ENCODE measurements around the gene CDC42EP1. TPM values are rescaled to one million over a fixed set of nuclear protein-coding genes. Genes with fewer than 3 reads are reported as not detected.

The CDC42EP1 gene
- total and polyA plus RNA-seq, 2 donors (not counting 1 experiment from before 2014, with no cell fraction given), result 0.22 TPM; not detected in 1

- Histone ChIP-seq H3K36me3 (replicated peaks in 1 of 2; ENCODE audit: control extremely low read depth in 1 of 2, control insufficient read depth in 1 of 2, extremely low read depth in 1 of 2, insufficient read depth in 2 of 2, low read length in 1 of 2) (no peaks in the 10 kb centered on the region), H3K27ac (ENCODE audit: low read length in 2 of 2) (no peak overlapping the region), H3K79me2 (ENCODE audit: control insufficient read depth, insufficient read depth, low read length) (no peaks in the 10 kb centered on the region), H4K20me1 (ENCODE audit: control insufficient read depth, insufficient read depth, low read length, poor library complexity, severe bottlenecking) (no peaks in the 10 kb centered on the region), H3K9ac (ENCODE audit: low read length) (no peak overlapping the region), H3K27me3 (replicated peaks in 1 of 4; ENCODE audit: control extremely low read depth in 1 of 4, control insufficient read depth in 3 of 4, insufficient read depth in 4 of 4, low read length in 3 of 4) (peaks cover 0 to 20% (median 2%) of the 10 kb centered on the region in 4 experiments), H3K4me3 (ENCODE audit: control extremely low read depth in 1 of 5, extremely low read depth in 1 of 5, insufficient read depth in 1 of 5, low read depth in 2 of 5, low read length in 4 of 5) (no peak overlapping the region), H3K9me3 (ENCODE audit: control extremely low read depth in 1 of 3, control insufficient read depth in 2 of 3, insufficient read depth in 1 of 3, low read length in 2 of 3) (no peaks in the 10 kb centered on the region), H3K4me1 (ENCODE audit: control insufficient read depth in 2 of 2, insufficient read depth in 2 of 2, low read length in 2 of 2) (peaks cover 23 to 37% of the 10 kb centered on the region in 2 donors), H2AFZ (ENCODE audit: insufficient read depth, low read depth, low read length, poor library complexity, severe bottlenecking) (no peak overlapping the region), H3K4me2 (replicated peaks; ENCODE audit: low read depth, low read length, poor library complexity, severe bottlenecking) (no peak overlapping the region)
- DNase-seq (no peak), ATAC-seq (ENCODE audit: low read depth) (no peak)
- intact Hi-C loops (cut with micrococcal nuclease), result no loop called here
- H3K27ac Mint-ChIP-seq, result no peak overlapping the region
- 100% methylated on average over 7 of the region's 7 CpGs for WGBS (ENCODE audit: insufficient coverage)
- H3K9me3 Mint-ChIP-seq (ENCODE audit: insufficient read depth), result no peaks in the 10 kb centered on the region
- no peak for TF ChIP-seq EZH2 (IDR thresholded peaks at IDR 0.05; ENCODE audit: borderline replicate concordance, insufficient read depth, low read depth, low read length, poor library complexity, severe bottlenecking)
- TF ChIP-seq CTCF (IDR thresholded peaks at IDR 0.05), result no peak
- peaks cover 21% of the 10 kb centered on the region for H3K27me3 Mint-ChIP-seq
- CTCF ChIA-PET, result interaction anchor here (0.6 to 8.0 kb wide), 5 partner anchors 19 to 749 kb away, joined by 3 to 278 read pairs (median 9); partner anchors contain the start of gene CDC42EP1
- H3K4me3 Mint-ChIP-seq, result no peak overlapping the region
- POLR2A ChIA-PET, result interaction anchor here (0.6 kb wide), 1 partner anchor 23 kb away, joined by 12 read pairs; no protein-coding TSS in a partner anchor
- peaks cover 23% of the 10 kb centered on the region for H3K4me1 Mint-ChIP-seq
These were observed 17.3 kb upstream of the CDC42EP1 start for GRCh38 chr22:37542959-37543358.

DNA sequence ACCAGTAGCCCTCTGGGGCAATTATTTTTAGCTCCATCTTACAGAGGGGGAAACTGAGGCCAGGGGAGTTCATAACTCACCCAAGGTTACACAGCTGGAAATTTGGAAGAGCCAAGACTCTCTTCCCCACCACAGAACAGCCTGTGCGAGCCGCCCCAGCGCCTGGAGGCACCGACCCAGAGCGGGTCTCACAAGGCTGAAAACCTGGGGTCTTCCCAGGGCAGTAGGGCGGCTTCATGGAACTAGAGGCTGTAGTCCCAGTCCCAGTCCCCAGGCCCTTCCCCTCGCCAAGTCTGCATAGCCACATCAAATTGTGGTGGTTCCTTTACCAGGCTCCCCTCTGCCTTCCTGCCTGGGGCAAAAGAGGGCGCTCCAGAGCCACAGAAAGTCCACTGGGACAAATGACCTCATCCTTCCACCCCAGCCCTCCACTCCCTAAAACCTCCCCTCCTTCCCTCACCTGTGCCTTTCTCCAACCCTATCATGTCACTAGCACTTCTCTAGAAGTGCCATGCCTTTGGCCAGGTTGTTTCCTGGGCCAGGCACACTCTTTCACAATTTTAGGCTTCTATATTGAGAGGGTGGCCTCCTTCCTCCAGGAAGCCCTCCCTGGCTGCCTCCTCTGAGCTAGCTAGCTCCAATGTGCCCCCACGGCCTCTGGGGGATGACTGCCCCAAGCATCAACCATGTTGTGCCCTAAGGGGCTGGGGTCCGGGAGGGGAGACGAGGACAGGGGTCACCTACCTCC is 15.2 kb upstream of the CDC42EP1 start:
- Histone ChIP-seq H3K4me3 (ENCODE audit: control extremely low read depth in 1 of 5, extremely low read depth in 1 of 5, insufficient read depth in 1 of 5, low read depth in 2 of 5, low read length in 4 of 5) (no peak overlapping the region), H3K27me3 (replicated peaks in 1 of 4; ENCODE audit: control extremely low read depth in 1 of 4, control insufficient read depth in 3 of 4, insufficient read depth in 4 of 4, low read length in 3 of 4) (peaks cover 0 to 20% (median 2%) of the 10 kb centered on the region in 4 experiments), H3K4me1 (ENCODE audit: control insufficient read depth in 2 of 2, insufficient read depth in 2 of 2, low read length in 2 of 2) (peaks cover 12 to 22% of the 10 kb centered on the region in 2 donors), H3K36me3 (replicated peaks in 1 of 2; ENCODE audit: control extremely low read depth in 1 of 2, control insufficient read depth in 1 of 2, extremely low read depth in 1 of 2, insufficient read depth in 2 of 2, low read length in 1 of 2) (no peaks in the 10 kb centered on the region), H3K79me2 (ENCODE audit: control insufficient read depth, insufficient read depth, low read length) (no peaks in the 10 kb centered on the region), H3K9me3 (ENCODE audit: control extremely low read depth in 1 of 3, control insufficient read depth in 2 of 3, insufficient read depth in 1 of 3, low read length in 2 of 3) (no peaks in the 10 kb centered on the region), H3K27ac (ENCODE audit: low read length in 2 of 2) (no peak overlapping the region), H3K9ac (ENCODE audit: low read length) (no peak overlapping the region), H2AFZ (ENCODE audit: insufficient read depth, low read depth, low read length, poor library complexity, severe bottlenecking) (no peak overlapping the region), H3K4me2 (replicated peaks; ENCODE audit: low read depth, low read length, poor library complexity, severe bottlenecking) (peak overlapping the region; percentile 35), H4K20me1 (ENCODE audit: control insufficient read depth, insufficient read depth, low read length, poor library complexity, severe bottlenecking) (no peaks in the 10 kb centered on the region)
- H3K9me3 Mint-ChIP-seq (ENCODE audit: insufficient read depth), result no peaks in the 10 kb centered on the region
- WGBS (ENCODE audit: insufficient coverage), result 44% methylated on average over 11 of the region's 11 CpGs
- ChIA-PET POLR2A (no interaction called here), CTCF (interaction anchor here (1.1 to 8.0 kb wide), 3 partner anchors 22 to 47 kb away, joined by 4 to 278 read pairs (median 14); no protein-coding TSS in a partner anchor)
- no peak overlapping the region for H3K4me3 Mint-ChIP-seq
- peak; percentile 54 for DNase-seq
- no peak for TF ChIP-seq EZH2 (IDR thresholded peaks at IDR 0.05; ENCODE audit: borderline replicate concordance, insufficient read depth, low read depth, low read length, poor library complexity, severe bottlenecking)
- peak; percentile 49 for TF ChIP-seq CTCF (IDR thresholded peaks at IDR 0.05)
- H3K4me1 Mint-ChIP-seq, result peaks cover 12% of the 10 kb centered on the region
- intact Hi-C loops (cut with micrococcal nuclease), result no loop called here
- no peak for ATAC-seq (ENCODE audit: low read depth)
- H3K27me3 Mint-ChIP-seq, result peaks cover 15% of the 10 kb centered on the region
- no peak overlapping the region for H3K27ac Mint-ChIP-seq
